ENCODE data around the gene SUSD3.

The SUSD3 gene

GRCh38 chr9:93072383-93072795 is 13.9 kb downstream of the SUSD3 start:
- no peak for DNase-seq (ENCODE audit: extremely low read depth in 1 of 2, low read depth in 1 of 2)

- no peak for DNase-seq (ENCODE audit: extremely low read depth in 1 of 2, low read depth in 1 of 2)
These were observed 17.7 kb downstream of the SUSD3 start for GRCh38 chr9:93076101-93076791.

- no peak for DNase-seq (ENCODE audit: extremely low read depth in 1 of 2, low read depth in 1 of 2)
These were observed 18.3 kb downstream of the SUSD3 start for GRCh38 chr9:93076792-93077128.

GRCh38 chr9:93077367-93077766 is 18.9 kb downstream of the SUSD3 start:
- no peak for DNase-seq (ENCODE audit: extremely low read depth in 1 of 2, low read depth in 1 of 2)

- DNase-seq (ENCODE audit: extremely low read depth in 1 of 2, low read depth in 1 of 2): no peak
These were observed 19.3 kb downstream of the SUSD3 start for GRCh38 chr9:93077811-93078210.

- no peak for DNase-seq (ENCODE audit: extremely low read depth in 1 of 2, low read depth in 1 of 2)
These were observed 20.9 kb downstream of the SUSD3 start for GRCh38 chr9:93079371-93079770.

GRCh38 chr9:93080406-93080805 is 21.9 kb downstream of the SUSD3 start:
- no peak for DNase-seq (ENCODE audit: extremely low read depth in 1 of 2, low read depth in 1 of 2)

GRCh38 chr9:93081081-93081529 is 22.6 kb downstream of the SUSD3 start:
- DNase-seq (ENCODE audit: extremely low read depth in 1 of 2, low read depth in 1 of 2): no peak

- no peak for DNase-seq (ENCODE audit: extremely low read depth in 1 of 2, low read depth in 1 of 2)
These were observed 23.4 kb downstream of the SUSD3 start for GRCh38 chr9:93081931-93082330.

GRCh38 chr9:93082841-93083411 is 24.4 kb downstream of the SUSD3 start:
- DNase-seq (ENCODE audit: extremely low read depth in 1 of 2, low read depth in 1 of 2): no peak

- DNase-seq (ENCODE audit: extremely low read depth in 1 of 2, low read depth in 1 of 2): no peak
These were observed 25.3 kb downstream of the SUSD3 start for GRCh38 chr9:93083592-93084470.

- DNase-seq (ENCODE audit: extremely low read depth in 1 of 2, low read depth in 1 of 2): no peak
These were observed 26.0 kb downstream of the SUSD3 start for GRCh38 chr9:93084471-93084881.

GRCh38 chr9:93085676-93086075 is 27.2 kb downstream of the SUSD3 start:
- no peak for DNase-seq (ENCODE audit: extremely low read depth in 1 of 2, low read depth in 1 of 2)

- no peak for DNase-seq (ENCODE audit: extremely low read depth in 1 of 2, low read depth in 1 of 2)
These were observed 28.1 kb downstream of the SUSD3 start for GRCh38 chr9:93086447-93087224.

- no peak for DNase-seq (ENCODE audit: extremely low read depth in 1 of 2, low read depth in 1 of 2)
These were observed 29.6 kb downstream of the SUSD3 start for GRCh38 chr9:93087971-93088655.

- no peak for DNase-seq (ENCODE audit: extremely low read depth in 1 of 2, low read depth in 1 of 2)
These were observed 30.1 kb downstream of the SUSD3 start for GRCh38 chr9:93088656-93089015.

- DNase-seq (ENCODE audit: extremely low read depth in 1 of 2, low read depth in 1 of 2): no peak
These were observed 30.5 kb downstream of the SUSD3 start for GRCh38 chr9:93089024-93089423.

- no peak for DNase-seq (ENCODE audit: extremely low read depth in 1 of 2, low read depth in 1 of 2)
These were observed 31.0 kb downstream of the SUSD3 start for GRCh38 chr9:93089481-93089991.

GRCh38 chr9:93090091-93090655 is 31.7 kb downstream of the SUSD3 start:
- no peak for DNase-seq (ENCODE audit: extremely low read depth in 1 of 2, low read depth in 1 of 2)

GRCh38 chr9:93091056-93091452 is 32.6 kb downstream of the SUSD3 start:
- DNase-seq (ENCODE audit: extremely low read depth in 1 of 2, low read depth in 1 of 2): no peak

Data from activated CD8-positive, alpha-beta memory T cell treated with anti-CD3 and anti-CD28 coated beads for 1 hour (primary cell).